MM.1S (cell line): ENCODE results near the gene FGFR1OP2.

ENCODE experiments used
- DNase-seq: peaks from one replicate; pipeline ENCODE4 v3.0.0-alpha.2; 2015
- H2AFZ ChIP-seq: fragments of 300-600 bp; sonication (generic); 2 replicates; pipeline ENCODE4 v1.6.0; 2016; ENCODE audit warnings: antibody characterized with exemption, low read length
- H3F3A ChIP-seq: fragments of 300-600 bp; sonication (generic); 2 replicates; pipeline ENCODE4 v1.6.1; 2016; ENCODE audit warnings: mild to moderate bottlenecking, antibody characterized with exemption, low read length, moderate library complexity, mixed read lengths; ENCODE audit not compliant: insufficient read depth
- H3K27ac ChIP-seq: fragments of 300-600 bp; sonication (generic); 2 replicates; pipeline ENCODE4 v1.5.1; 2016; ENCODE audit warnings: mild to moderate bottlenecking, low read length
- H3K27me3 ChIP-seq: fragments of 300-600 bp; sonication (generic); replicated peaks from 2 replicates; pipeline ENCODE4 v1.6.0; 2016; ENCODE audit warnings: low read length; ENCODE audit not compliant: insufficient read depth
- H3K36me3 ChIP-seq: fragments of 300-600 bp; sonication (generic); replicated peaks from 2 replicates; pipeline ENCODE4 v1.6.1; 2016; ENCODE audit warnings: mild to moderate bottlenecking, low read length, mixed read lengths; ENCODE audit not compliant: insufficient read depth
- H3K4me1 ChIP-seq: fragments of 300-600 bp; sonication (generic); 2 replicates; pipeline ENCODE4 v1.6.1; 2016; ENCODE audit warnings: low read length, mixed read lengths
- H3K4me2 ChIP-seq: fragments of 300-600 bp; sonication (generic); 2 replicates; pipeline ENCODE4 v1.6.0; 2016; ENCODE audit warnings: low read depth, low read length
- H3K4me3 ChIP-seq: fragments of 300-600 bp; sonication (generic); 2 replicates; pipeline ENCODE4 v1.5.1; 2016; ENCODE audit warnings: low read length, mixed read lengths
- H3K79me2 ChIP-seq: fragments of 300-600 bp; sonication (generic); 2 replicates; pipeline ENCODE4 v1.6.1; 2016; ENCODE audit warnings: mixed run types, low read length, mixed read lengths
- H3K9ac ChIP-seq: fragments of 300-600 bp; sonication (generic); 2 replicates; pipeline ENCODE4 v1.6.1; 2016; ENCODE audit warnings: low read length, mixed read lengths
- H3K9me2 ChIP-seq: fragments of 300-600 bp; sonication (generic); replicated peaks from 2 replicates; pipeline ENCODE4 v1.6.1; 2016; ENCODE audit warnings: mild to moderate bottlenecking, low read length, mixed read lengths; ENCODE audit not compliant: insufficient read depth
- H3K9me3 ChIP-seq: fragments of 300-600 bp; sonication (generic); replicated peaks from 2 replicates; pipeline ENCODE4 v1.6.1; 2016; ENCODE audit warnings: mild to moderate bottlenecking, low read length, mixed read lengths; ENCODE audit not compliant: insufficient read depth
- H4K20me1 ChIP-seq: fragments of 300-600 bp; sonication (generic); 2 replicates; pipeline ENCODE4 v1.6.1; 2016; ENCODE audit warnings: mild to moderate bottlenecking, low read length, moderate library complexity, mixed read lengths; ENCODE audit not compliant: insufficient read depth
- EZH2 ChIP-seq: fragments of 300-600 bp; sonication (generic); optimal IDR thresholded peaks from 2 replicates; pipeline ENCODE3; 2017; ENCODE audit warnings: low read depth, mild to moderate bottlenecking, antibody characterized with exemption, low read length, mixed read lengths
- EZH2phosphoT487 ChIP-seq: fragments of 300-600 bp; sonication (generic); IDR thresholded peaks from 2 replicates; pipeline ENCODE4 v1.6.1; 2018; ENCODE audit warnings: antibody characterized with exemption, low read length
- TF ChIP-seq, protein P1 (sequence below): fragments of 300-600 bp; sonication (generic); IDR thresholded peaks from 2 replicates; pipeline ENCODE4 v1.5.1; 2016; ENCODE audit warnings: antibody characterized with exemption, low read length, mixed read lengths

Gene FGFR1OP2

DNA sequence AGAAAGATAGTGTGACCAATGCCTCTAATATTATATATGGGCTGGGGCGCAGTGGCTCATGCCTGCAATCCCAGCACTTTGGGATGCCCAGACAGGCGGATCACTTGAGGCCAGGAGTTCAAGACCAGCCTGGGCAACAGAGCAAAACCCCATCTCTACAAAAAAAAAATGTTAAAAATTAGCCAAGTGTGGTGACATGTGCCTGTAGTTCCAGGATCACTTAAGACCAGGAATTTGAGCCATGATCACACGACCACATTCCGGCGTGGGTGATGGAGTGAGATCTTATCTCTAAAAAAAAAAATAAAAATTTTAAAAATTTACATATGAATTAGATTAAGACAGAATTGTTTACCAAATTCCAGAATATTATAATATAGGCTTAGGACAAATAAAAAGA, 63.9 kb downstream of the FGFR1OP2 start:
- no peak overlapping the region for H3K9ac ChIP-seq
- H3K27ac ChIP-seq, result no peak overlapping the region
- TF ChIP-seq EZH2 (no peak), EZH2phosphoT487 (no peak)
- TF ChIP-seq, protein P1, sequence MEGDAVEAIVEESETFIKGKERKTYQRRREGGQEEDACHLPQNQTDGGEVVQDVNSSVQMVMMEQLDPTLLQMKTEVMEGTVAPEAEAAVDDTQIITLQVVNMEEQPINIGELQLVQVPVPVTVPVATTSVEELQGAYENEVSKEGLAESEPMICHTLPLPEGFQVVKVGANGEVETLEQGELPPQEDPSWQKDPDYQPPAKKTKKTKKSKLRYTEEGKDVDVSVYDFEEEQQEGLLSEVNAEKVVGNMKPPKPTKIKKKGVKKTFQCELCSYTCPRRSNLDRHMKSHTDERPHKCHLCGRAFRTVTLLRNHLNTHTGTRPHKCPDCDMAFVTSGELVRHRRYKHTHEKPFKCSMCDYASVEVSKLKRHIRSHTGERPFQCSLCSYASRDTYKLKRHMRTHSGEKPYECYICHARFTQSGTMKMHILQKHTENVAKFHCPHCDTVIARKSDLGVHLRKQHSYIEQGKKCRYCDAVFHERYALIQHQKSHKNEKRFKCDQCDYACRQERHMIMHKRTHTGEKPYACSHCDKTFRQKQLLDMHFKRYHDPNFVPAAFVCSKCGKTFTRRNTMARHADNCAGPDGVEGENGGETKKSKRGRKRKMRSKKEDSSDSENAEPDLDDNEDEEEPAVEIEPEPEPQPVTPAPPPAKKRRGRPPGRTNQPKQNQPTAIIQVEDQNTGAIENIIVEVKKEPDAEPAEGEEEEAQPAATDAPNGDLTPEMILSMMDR, result no peak
- no peaks in the 10 kb centered on the region for H3K4me1 ChIP-seq
- no peaks in the 10 kb centered on the region for H3K9me2 ChIP-seq
- H2AFZ ChIP-seq, result no peak overlapping the region
- H3K4me2 ChIP-seq, result no peak overlapping the region
- H3K79me2 ChIP-seq, result peaks cover 19% of the 10 kb centered on the region; the same call in 1 of the 2 replicates
- H3K36me3 ChIP-seq, result no peaks in the 10 kb centered on the region
- no peaks in the 10 kb centered on the region for H3F3A ChIP-seq
- H4K20me1 ChIP-seq, result no peaks in the 10 kb centered on the region
- H3K4me3 ChIP-seq, result no peak overlapping the region
- DNase-seq, result no peak
- no peaks in the 10 kb centered on the region for H3K27me3 ChIP-seq
- no peaks in the 10 kb centered on the region for H3K9me3 ChIP-seq

DNA sequence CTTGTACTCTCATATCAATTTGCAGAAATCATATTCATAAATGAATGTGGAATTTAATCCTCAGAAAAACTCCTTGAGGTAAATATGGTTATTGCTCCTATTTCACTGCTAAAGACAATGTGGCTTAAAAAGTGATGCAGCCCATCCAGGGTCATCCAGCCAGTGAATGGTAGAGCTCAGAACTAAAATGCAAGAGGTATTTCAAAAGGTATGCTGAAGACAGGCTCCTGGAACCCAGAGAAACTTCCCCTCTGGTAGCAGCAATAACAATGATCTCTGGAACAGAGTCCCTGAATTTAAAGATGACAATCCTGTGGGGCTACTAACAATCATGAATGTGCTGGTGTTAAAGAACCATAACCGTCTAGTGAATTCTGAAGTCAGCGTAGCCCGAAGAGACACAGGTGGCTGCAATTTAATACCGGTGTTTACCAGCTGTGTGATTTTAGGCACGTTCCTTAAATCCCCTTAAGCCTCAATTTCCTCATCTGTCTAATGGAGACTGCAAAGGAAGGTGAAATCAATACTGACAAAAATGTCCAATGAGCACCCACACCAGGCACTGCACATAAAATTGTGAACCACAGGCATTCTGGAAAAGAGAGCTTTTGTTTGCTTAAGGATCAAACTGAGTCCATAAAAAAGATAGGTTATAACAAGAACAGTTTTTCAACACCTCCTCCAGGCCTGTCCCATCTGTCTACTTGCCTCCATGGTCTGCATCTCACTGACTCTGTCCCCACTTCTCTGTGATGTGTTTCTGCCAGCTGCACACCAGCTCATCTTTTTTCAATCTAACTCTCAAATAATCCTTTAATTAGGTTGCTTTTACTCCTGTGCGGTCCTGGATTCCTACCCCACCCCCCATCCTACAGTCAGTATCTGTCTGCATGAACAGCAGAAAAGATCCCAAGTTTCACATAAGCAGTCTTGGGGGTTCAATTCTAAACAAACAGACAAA, 65.4 kb downstream of the FGFR1OP2 start:
- Histone ChIP-seq H3K4me2 (no peak overlapping the region), H4K20me1 (no peaks in the 10 kb centered on the region), H3K4me3 (no peak overlapping the region), H3K27me3 (no peaks in the 10 kb centered on the region), H3K9me3 (no peaks in the 10 kb centered on the region), H3K9ac (no peak overlapping the region), H3K79me2 (peaks cover 26% of the 10 kb centered on the region; the same call in 1 of the 2 replicates), H3F3A (no peaks in the 10 kb centered on the region), H3K36me3 (no peaks in the 10 kb centered on the region), H3K9me2 (no peaks in the 10 kb centered on the region), H3K27ac (no peak overlapping the region), H2AFZ (no peak overlapping the region), H3K4me1 (no peaks in the 10 kb centered on the region)
- no peak for DNase-seq
- TF ChIP-seq EZH2phosphoT487 (no peak), EZH2 (no peak)
- TF ChIP-seq, protein P1, result no peak

DNA sequence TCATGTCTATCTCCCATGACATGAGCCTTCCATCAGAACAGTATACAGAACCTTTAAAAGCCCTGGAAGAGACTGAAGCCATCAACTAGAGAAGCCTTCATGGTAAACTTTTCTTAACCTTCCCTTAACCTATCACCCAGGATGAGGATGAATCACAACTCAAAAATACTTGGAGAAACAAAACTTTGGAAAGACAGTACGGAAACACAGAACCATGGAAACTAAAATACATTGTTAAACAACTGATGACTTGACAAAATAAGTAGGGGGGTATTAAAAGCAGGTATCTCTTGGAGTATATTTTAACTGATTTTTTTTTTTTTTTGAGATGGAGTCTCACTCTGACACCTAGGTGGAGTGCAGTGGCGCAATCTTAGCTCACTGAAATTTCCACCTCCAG, 67.2 kb downstream of the FGFR1OP2 start:
- no peak for DNase-seq
- peaks cover 40% of the 10 kb centered on the region for H3K79me2 ChIP-seq
- no peak overlapping the region for H2AFZ ChIP-seq
- no peaks in the 10 kb centered on the region for H3K9me3 ChIP-seq
- H4K20me1 ChIP-seq, result no peaks in the 10 kb centered on the region
- H3F3A ChIP-seq, result no peaks in the 10 kb centered on the region
- H3K4me2 ChIP-seq, result no peak overlapping the region
- TF ChIP-seq EZH2phosphoT487, result no peak
- TF ChIP-seq EZH2, result no peak
- TF ChIP-seq, protein P1, result no peak
- no peak overlapping the region for H3K9ac ChIP-seq
- no peak overlapping the region for H3K27ac ChIP-seq
- H3K4me3 ChIP-seq, result no peak overlapping the region
- no peaks in the 10 kb centered on the region for H3K36me3 ChIP-seq
- H3K27me3 ChIP-seq, result no peaks in the 10 kb centered on the region
- no peaks in the 10 kb centered on the region for H3K9me2 ChIP-seq
- H3K4me1 ChIP-seq, result no peaks in the 10 kb centered on the region
